ENCODE results near the gene QKI.

- TF ChIP-seq CTCF (IDR thresholded peaks at IDR 0.05; ENCODE audit: low read depth, low read length) (no peak), POLR2A (IDR thresholded peaks at IDR 0.05; ENCODE audit: extremely low read depth, insufficient read length) (no peak), MYC (IDR thresholded peaks at IDR 0.05; ENCODE audit: low read depth, low read length) (peak; percentile 47), MAX (IDR thresholded peaks at IDR 0.05; ENCODE audit: low read depth, low read length) (0 out of 2 replicates have a peak, but pooled peaks have one; percentile 29)
Observed at GRCh38 chr6:163404825-163405265, 9.7 kb upstream of the QKI start.
